Measurements from ENCODE around the gene IRS2. TPM values are rescaled to one million over a fixed set of nuclear protein-coding genes. Genes with fewer than 3 reads are reported as not detected.

IRS2 gene
- total and polyA plus RNA-seq, 2 experiments from 2014 or later, result 3.6 to 14.5 TPM

DNA sequence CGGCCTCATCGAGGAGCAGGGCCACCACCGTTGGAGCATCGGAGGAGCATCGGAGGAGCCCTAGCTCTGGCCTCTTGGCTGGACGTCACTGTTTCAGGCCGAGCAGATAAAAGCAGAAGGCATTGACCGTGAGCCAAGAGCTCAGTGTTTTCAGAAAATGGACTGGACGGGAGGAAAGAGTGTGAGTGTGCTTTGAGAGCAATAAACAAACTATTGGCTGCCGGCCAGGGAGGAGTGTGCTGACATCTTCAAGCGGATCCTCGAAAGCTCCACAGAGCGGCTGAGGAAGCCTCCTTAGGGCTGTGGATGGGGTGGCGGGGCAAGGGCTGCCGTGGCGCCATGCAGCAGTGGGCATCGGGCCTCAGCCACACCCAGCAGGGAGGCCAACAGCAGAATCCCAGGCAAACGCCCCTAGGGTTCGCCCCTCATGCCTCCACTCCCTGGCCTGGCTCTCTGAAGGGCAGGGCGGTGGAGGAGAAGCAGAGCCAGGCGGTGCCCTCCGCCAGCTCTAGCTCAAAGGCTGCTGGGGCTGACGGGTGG lies 41.8 kb downstream of the IRS2 start:
- Histone ChIP-seq H3K4me2 (no peak overlapping the region), H3K79me2 (replicated peaks; ENCODE audit: insufficient read depth) (no peaks in the 10 kb centered on the region), H3K4me3 (no peak overlapping the region), H3K9me2 (ENCODE audit: insufficient read depth) (no peaks in the 10 kb centered on the region), H3K27me3 (ENCODE audit: insufficient read depth) (no peaks in the 10 kb centered on the region), H2AFZ (no peak overlapping the region), H3F3A (replicated peaks; ENCODE audit: low read depth) (no peaks in the 10 kb centered on the region), H3K36me3 (ENCODE audit: insufficient read depth) (no peaks in the 10 kb centered on the region), H3K27ac (ENCODE audit: low read depth) (no peak overlapping the region), H3K4me1 (ENCODE audit: insufficient read depth) (peaks cover 5% of the 10 kb centered on the region; the same call in 1 of the 2 replicates), H4K20me1 (replicated peaks; ENCODE audit: insufficient read depth) (no peaks in the 10 kb centered on the region)
- Mint-ChIP-seq H3K4me3 (no peak overlapping the region), H3K36me3 (ENCODE audit: low read depth) (no peaks in the 10 kb centered on the region; the same call in 2 of the 3 replicates), H3K27me3 (ENCODE audit: insufficient read depth, low read depth, poor library complexity) (peaks cover 2% of the 10 kb centered on the region), H3K9me3 (no peaks in the 10 kb centered on the region), H3K4me1 (peaks cover 13% of the 10 kb centered on the region), H3K27ac (no peak overlapping the region)
- TF ChIP-seq EZH2phosphoT487 (IDR thresholded peaks at IDR 0.05; ENCODE audit: unreplicated experiment) (no peak), POLR2AphosphoS5 (IDR thresholded peaks at IDR 0.05; ENCODE audit: low read depth) (no peak)
- no peak for DNase-seq (ENCODE audit: low spot score)
- no peak for ATAC-seq

DNA sequence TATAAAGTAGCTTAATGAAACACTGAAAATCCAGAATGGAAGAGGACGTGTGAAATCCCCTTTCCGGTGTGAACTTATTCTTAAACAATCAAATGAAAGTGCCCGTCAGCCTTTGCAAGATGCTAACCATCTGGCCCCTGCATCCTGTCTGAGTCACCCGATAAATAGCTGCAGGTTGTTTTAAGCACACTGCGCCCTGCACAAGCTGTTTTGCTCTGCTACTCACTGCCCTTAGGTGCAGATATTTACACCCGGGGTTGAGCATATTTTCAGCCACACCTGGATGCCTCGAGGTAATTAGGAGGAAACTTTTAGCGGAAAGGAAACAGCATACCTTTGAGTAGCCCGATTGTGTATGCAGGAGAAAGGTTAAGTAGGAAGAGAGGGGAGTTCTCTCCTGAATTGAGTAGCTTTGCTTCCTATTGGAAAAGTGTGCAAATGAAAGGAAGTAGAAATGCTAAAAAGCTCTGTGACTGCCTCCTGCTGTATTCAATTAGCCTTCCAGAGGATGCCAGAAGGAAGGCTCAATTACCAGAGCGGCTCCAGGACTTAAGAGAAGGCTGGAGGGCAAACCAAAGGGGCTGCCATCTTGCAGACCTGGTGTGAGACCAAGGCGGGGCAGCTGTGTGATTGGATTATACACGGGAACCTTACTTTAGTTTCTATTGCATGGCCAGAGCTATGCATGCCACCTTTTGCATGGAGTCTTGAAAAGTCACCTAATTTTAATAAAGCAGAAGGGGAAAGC lies 42.5 kb downstream of the IRS2 start:
- DNase-seq (ENCODE audit: low spot score) (no peak), ATAC-seq (no peak; the same call in 1 of the 3 replicates)
- TF ChIP-seq, protein P1, sequence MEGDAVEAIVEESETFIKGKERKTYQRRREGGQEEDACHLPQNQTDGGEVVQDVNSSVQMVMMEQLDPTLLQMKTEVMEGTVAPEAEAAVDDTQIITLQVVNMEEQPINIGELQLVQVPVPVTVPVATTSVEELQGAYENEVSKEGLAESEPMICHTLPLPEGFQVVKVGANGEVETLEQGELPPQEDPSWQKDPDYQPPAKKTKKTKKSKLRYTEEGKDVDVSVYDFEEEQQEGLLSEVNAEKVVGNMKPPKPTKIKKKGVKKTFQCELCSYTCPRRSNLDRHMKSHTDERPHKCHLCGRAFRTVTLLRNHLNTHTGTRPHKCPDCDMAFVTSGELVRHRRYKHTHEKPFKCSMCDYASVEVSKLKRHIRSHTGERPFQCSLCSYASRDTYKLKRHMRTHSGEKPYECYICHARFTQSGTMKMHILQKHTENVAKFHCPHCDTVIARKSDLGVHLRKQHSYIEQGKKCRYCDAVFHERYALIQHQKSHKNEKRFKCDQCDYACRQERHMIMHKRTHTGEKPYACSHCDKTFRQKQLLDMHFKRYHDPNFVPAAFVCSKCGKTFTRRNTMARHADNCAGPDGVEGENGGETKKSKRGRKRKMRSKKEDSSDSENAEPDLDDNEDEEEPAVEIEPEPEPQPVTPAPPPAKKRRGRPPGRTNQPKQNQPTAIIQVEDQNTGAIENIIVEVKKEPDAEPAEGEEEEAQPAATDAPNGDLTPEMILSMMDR (conservative IDR thresholded peaks at IDR 0.05; ENCODE audit: low read depth in 2 of 2), result no peak
- TF ChIP-seq EZH2 (IDR thresholded peaks at IDR 0.05; ENCODE audit: low read depth, unreplicated experiment), result no peak
- TF ChIP-seq, protein P2, sequence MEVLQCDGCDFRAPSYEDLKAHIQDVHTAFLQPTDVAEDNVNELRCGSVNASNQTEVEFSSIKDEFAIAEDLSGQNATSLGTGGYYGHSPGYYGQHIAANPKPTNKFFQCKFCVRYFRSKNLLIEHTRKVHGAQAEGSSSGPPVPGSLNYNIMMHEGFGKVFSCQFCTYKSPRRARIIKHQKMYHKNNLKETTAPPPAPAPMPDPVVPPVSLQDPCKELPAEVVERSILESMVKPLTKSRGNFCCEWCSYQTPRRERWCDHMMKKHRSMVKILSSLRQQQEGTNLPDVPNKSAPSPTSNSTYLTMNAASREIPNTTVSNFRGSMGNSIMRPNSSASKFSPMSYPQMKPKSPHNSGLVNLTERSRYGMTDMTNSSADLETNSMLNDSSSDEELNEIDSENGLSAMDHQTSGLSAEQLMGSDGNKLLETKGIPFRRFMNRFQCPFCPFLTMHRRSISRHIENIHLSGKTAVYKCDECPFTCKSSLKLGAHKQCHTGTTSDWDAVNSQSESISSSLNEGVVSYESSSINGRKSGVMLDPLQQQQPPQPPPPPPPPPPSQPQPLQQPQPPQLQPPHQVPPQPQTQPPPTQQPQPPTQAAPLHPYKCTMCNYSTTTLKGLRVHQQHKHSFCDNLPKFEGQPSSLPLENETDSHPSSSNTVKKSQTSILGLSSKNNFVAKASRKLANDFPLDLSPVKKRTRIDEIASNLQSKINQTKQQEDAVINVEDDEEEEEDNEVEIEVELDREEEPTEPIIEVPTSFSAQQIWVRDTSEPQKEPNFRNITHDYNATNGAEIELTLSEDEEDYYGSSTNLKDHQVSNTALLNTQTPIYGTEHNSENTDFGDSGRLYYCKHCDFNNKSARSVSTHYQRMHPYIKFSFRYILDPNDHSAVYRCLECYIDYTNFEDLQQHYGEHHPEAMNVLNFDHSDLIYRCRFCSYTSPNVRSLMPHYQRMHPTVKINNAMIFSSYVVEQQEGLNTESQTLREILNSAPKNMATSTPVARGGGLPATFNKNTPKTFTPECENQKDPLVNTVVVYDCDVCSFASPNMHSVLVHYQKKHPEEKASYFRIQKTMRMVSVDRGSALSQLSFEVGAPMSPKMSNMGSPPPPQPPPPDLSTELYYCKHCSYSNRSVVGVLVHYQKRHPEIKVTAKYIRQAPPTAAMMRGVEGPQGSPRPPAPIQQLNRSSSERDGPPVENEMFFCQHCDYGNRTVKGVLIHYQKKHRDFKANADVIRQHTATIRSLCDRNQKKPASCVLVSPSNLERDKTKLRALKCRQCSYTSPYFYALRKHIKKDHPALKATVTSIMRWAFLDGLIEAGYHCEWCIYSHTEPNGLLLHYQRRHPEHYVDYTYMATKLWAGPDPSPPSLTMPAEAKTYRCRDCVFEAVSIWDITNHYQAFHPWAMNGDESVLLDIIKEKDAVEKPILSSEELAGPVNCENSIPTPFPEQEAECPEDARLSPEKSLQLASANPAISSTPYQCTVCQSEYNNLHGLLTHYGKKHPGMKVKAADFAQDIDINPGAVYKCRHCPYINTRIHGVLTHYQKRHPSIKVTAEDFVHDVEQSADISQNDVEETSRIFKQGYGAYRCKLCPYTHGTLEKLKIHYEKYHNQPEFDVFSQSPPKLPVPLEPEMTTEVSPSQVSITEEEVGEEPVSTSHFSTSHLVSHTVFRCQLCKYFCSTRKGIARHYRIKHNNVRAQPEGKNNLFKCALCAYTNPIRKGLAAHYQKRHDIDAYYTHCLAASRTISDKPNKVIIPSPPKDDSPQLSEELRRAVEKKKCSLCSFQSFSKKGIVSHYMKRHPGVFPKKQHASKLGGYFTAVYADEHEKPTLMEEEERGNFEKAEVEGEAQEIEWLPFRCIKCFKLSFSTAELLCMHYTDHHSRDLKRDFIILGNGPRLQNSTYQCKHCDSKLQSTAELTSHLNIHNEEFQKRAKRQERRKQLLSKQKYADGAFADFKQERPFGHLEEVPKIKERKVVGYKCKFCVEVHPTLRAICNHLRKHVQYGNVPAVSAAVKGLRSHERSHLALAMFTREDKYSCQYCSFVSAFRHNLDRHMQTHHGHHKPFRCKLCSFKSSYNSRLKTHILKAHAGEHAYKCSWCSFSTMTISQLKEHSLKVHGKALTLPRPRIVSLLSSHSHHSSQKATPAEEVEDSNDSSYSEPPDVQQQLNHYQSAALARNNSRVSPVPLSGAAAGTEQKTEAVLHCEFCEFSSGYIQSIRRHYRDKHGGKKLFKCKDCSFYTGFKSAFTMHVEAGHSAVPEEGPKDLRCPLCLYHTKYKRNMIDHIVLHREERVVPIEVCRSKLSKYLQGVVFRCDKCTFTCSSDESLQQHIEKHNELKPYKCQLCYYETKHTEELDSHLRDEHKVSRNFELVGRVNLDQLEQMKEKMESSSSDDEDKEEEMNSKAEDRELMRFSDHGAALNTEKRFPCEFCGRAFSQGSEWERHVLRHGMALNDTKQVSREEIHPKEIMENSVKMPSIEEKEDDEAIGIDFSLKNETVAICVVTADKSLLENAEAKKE (CRISPR knock-in tag; IDR thresholded peaks at IDR 0.05), result no peak
- TF ChIP-seq, protein P3, sequence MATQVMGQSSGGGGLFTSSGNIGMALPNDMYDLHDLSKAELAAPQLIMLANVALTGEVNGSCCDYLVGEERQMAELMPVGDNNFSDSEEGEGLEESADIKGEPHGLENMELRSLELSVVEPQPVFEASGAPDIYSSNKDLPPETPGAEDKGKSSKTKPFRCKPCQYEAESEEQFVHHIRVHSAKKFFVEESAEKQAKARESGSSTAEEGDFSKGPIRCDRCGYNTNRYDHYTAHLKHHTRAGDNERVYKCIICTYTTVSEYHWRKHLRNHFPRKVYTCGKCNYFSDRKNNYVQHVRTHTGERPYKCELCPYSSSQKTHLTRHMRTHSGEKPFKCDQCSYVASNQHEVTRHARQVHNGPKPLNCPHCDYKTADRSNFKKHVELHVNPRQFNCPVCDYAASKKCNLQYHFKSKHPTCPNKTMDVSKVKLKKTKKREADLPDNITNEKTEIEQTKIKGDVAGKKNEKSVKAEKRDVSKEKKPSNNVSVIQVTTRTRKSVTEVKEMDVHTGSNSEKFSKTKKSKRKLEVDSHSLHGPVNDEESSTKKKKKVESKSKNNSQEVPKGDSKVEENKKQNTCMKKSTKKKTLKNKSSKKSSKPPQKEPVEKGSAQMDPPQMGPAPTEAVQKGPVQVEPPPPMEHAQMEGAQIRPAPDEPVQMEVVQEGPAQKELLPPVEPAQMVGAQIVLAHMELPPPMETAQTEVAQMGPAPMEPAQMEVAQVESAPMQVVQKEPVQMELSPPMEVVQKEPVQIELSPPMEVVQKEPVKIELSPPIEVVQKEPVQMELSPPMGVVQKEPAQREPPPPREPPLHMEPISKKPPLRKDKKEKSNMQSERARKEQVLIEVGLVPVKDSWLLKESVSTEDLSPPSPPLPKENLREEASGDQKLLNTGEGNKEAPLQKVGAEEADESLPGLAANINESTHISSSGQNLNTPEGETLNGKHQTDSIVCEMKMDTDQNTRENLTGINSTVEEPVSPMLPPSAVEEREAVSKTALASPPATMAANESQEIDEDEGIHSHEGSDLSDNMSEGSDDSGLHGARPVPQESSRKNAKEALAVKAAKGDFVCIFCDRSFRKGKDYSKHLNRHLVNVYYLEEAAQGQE (IDR thresholded peaks at IDR 0.05; ENCODE audit: unreplicated experiment), result no peak
- no peak for TF ChIP-seq ZNF331 (CRISPR knock-in tag; IDR thresholded peaks at IDR 0.05; ENCODE audit: low read depth)
- TF ChIP-seq POLR2AphosphoS5 (IDR thresholded peaks at IDR 0.05; ENCODE audit: low read depth), result no peak
- no peak for TF ChIP-seq CREB1 (CRISPR knock-in tag; IDR thresholded peaks at IDR 0.05; ENCODE audit: low read depth)
- TF ChIP-seq EZH2phosphoT487 (IDR thresholded peaks at IDR 0.05; ENCODE audit: unreplicated experiment), result no peak

More for the DNA sequence above, 42.5 kb downstream of the IRS2 start:
- Mint-ChIP-seq H3K27me3 (ENCODE audit: insufficient read depth, low read depth, poor library complexity) (peaks cover 2% of the 10 kb centered on the region), H3K4me1 (peaks cover 13% of the 10 kb centered on the region), H3K27ac (no peak overlapping the region), H3K36me3 (ENCODE audit: low read depth) (no peaks in the 10 kb centered on the region; the same call in 2 of the 3 replicates), H3K9me3 (no peaks in the 10 kb centered on the region), H3K4me3 (no peak overlapping the region)
- Histone ChIP-seq H4K20me1 (replicated peaks; ENCODE audit: insufficient read depth) (no peaks in the 10 kb centered on the region), H3K9me2 (ENCODE audit: insufficient read depth) (no peaks in the 10 kb centered on the region), H3K79me2 (replicated peaks; ENCODE audit: insufficient read depth) (no peaks in the 10 kb centered on the region), H2AFZ (0 out of 2 replicates have a peak overlapping the region, but pooled peaks have one; percentile 14), H3K27ac (ENCODE audit: low read depth) (no peak overlapping the region), H3K4me1 (ENCODE audit: insufficient read depth) (peaks cover 5% of the 10 kb centered on the region; the same call in 1 of the 2 replicates), H3F3A (replicated peaks; ENCODE audit: low read depth) (no peaks in the 10 kb centered on the region), H3K4me2 (0 out of 2 replicates have a peak overlapping the region, but pooled peaks have one; percentile 17), H3K27me3 (ENCODE audit: insufficient read depth) (no peaks in the 10 kb centered on the region), H3K4me3 (no peak overlapping the region), H3K36me3 (ENCODE audit: insufficient read depth) (no peaks in the 10 kb centered on the region)

Data from GM23338 (cell line).